Embryonic facial prominence (tissue), 1 donor: Measurements from ENCODE around the gene NXN.
"Not testable (repeated sequence)": the region's sequence is repeated elsewhere in the genome, so short reads cannot be mapped to it uniquely, and the experiment has no call there.

Experiments
- DNase-seq: peaks from one replicate; pipeline ENCODE4 v3.0.0-alpha.2; 2016; ENCODE audit errors: extremely low spot score

The NXN gene

DNA sequence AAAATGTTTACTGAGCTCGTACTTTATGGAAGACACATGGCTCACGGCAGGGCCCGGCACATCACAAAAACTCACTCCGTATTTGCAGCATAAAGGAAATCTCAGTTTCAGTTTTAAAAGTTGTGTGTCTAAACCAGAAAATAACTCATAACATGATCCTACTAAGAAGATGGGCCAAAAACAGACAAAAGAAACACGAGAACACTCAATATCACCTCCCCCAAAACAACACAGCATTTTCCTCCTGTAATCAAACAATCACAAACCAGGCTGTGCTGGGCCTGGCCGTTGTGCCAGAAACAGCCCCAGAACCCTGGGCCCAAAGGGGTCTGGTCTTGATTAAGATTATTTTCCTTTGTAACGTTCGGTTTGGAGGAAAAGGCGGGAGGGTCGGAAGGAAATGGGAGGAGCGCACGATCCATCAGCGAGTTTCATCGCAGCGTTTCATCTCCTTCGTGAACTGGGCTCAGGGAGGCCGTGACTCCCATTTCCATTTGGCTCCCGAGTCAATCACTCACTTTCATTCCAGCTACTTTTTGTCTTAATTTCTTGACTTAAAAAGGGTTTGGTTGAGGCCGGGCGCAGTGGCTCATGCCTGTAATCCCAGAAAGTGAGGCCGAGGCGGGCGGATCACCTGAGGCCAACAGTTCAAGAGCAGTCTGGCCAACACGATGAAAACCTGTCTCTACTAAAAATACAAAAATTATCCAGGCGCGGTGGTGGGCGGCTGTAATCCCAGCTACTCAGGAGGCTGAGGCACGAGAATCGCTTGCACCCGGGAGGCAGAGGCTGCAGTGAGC is 61.4 kb downstream of the NXN start:
- no peak for DNase-seq

DNA sequence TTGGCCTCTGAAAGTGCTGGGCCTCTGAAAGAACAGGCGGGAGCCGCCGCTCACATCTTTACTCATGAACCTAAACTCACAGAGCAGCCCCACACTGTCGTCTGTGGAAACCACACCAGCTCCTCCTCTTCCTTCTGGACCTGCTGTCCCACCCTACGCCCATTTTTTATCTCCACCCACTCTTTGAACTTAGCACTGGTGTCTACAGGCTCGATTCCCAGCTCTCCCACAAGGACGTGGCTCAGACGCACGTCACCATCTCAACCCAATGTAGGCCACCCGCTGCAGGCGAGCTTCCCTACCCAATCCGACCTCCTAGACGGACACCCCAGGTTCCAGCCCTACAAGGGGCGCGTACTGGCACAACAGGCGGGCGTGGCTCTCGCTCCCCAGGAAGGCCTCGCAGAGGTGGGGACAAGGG is 62.2 kb downstream of the NXN start:
- DNase-seq, result no peak

DNA sequence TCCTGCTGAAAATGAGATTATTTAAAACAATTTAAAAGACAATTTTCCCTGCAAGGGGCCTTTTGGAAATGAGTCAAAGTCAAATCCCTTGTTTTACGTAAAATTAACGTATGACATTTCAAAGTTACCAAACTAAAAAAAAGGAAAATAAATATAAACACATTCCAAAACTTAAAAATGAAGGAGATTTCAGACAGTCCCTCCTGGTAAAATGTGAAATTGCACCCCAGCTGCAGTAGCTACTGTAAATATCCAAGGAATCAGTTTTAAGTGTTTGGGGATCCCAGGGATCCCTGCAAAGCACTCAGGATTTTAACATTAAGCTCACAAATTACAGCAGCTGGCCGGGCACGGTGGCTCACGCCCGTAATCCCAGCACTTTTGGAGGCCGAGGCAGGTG is 63.3 kb downstream of the NXN start:
- DNase-seq, result no peak

DNA sequence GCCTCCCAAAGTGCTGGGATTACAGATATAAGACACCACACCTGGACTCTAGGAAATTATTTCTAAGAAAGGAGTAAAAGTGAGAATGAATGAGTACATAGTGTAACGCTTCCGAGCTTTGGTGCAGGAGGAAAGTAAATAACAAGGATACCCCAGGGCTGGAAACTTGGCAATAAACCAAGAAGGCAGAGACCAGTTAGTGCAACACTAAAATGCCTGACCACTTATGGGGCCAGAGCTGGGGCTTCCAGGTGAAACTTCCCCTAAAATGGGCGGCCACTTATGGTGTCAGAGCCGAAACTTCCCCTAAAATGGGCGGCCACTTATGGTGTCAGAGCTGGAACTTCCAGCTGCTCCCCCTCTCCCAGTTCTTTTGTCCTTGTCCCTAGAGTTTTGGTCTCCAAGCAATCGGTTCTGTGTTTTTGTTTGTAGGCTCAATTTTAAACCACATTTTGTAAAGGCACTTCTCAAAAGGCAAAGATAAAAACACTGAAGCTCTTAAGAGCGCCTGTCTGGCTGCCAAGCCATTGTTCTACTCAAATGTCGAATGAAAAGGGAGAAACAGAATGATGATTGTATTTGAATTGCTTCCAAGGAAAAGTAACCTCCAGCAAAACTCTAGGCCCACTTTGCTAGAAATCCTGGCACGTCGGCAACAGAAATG is 63.9 kb downstream of the NXN start:
- peak; percentile 79 for DNase-seq

- DNase-seq, result no peak
These were observed 65.0 kb downstream of the NXN start for GRCh38 chr17:914561-914960.

- DNase-seq, result no peak
These were observed 66.4 kb downstream of the NXN start for GRCh38 chr17:913207-913606.

DNA sequence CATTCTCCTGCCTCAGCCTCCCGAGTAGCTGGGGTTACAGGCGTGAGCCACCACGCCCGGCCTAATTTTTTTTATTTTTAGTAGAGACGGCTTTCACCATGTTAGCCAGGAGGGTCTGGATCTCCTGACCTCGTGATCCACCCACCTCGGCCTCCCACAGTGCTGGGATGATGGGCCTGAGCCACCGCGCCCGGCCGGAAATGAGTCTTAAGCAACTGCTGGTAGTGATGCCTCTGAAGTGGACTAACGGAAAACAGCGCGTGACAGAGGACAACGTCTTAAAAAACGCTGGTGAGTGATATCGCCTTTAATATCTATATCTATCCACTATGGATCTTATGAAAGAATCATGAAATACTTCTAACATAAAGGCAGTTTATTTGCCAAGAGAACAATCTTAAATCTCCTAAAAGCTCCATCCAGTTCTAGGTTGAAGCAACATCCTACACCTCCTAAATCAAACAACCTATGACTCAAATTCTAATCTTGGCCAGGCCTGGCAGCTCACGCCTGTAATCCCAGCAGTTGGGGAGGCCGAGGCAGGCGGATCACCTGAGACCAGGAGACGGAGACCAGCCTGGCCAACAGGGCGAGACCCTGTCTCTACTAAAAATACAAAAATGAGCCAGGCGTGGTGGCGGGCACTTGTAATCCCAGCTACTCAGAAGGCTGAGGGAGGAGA is 69.8 kb downstream of the NXN start:
- DNase-seq, result no peak

GRCh38 chr17:907725-908124 is 71.9 kb downstream of the NXN start:
- no peak for DNase-seq

- DNase-seq, result not testable (repeated sequence)
These were observed 73.9 kb downstream of the NXN start for GRCh38 chr17:905708-906107.

- DNase-seq, result peak; percentile 40
These were observed 75.7 kb downstream of the NXN start for GRCh38 chr17:903691-904481.

DNA sequence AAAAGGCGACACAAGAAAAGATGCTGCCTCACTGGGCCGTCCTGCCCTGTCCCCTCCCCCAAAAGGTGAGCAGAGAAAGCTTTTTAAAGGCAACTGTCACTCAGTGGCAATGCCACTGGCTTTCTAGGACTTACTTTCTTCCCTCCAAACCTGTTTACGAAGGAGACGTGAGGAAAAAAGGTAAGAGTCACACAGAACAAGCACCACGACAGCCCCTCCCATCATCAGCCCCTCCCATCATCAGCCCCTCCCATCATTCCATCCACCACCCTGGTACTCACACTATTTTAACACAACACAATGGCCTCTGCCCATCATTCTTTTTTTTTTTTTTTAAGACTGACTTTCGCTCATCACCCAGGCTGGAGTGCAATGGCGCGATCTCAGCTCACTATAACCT is 77.1 kb downstream of the NXN start:
- DNase-seq, result no peak

DNA sequence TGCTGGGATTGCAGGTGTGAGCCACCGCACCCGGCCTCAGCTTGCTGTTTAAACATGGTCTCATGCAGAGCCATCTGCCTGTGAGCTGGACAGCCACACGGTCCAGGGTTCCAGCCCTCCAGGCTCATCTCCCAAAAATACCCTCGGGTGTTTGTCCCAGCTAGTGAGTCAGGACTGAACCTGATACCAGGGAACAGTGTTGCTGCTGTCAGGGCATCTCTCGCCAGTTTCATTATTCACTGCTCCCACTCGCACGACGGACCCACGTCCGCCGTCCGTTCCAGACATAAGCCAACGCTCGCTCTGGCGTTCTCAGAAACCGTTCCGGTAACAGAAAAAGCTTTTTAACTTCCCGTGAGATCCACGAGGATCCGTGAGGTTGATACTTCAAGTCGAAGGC is 77.6 kb downstream of the NXN start:
- no peak for DNase-seq

DNA sequence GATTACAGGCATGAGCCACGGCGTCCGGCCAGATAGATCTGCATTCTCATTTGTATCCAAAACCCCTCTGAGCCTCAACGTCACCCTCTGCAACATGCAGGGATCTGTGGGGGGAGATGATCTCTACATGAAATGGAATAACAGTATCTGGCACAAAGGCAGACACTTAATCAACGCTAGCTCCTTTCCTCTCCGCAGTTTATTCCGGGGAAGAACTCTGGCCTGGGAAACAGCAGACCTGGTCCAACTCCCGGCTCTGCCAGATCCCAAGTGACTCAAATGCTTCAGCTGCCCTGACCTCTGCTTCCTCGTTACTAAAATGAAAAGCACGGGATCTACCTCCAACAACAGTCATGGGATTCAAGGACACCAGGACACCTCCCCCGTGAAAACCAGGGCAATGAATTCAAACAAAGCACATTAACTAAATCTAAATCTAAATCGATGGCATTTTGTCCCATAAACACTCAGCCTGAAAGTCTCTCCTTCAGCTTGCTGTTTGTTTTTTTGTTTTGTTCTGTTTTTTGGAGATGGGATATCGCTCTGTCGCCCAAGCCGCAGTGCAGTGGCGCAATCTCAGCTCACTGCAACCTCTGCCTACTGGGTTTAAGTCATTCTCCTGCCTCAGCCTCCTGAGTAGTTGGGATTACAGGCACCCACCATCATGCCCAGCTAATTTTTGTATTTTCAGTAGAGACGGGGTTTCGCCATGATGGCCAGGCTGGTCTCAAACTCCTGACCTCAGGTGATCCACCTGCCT is 78.2 kb downstream of the NXN start:
- no peak for DNase-seq

GRCh38 chr17:900336-900934 is 79.1 kb downstream of the NXN start:
- no peak for DNase-seq

- DNase-seq, result no peak
These were observed 81.5 kb downstream of the NXN start for GRCh38 chr17:897970-898619.

DNA sequence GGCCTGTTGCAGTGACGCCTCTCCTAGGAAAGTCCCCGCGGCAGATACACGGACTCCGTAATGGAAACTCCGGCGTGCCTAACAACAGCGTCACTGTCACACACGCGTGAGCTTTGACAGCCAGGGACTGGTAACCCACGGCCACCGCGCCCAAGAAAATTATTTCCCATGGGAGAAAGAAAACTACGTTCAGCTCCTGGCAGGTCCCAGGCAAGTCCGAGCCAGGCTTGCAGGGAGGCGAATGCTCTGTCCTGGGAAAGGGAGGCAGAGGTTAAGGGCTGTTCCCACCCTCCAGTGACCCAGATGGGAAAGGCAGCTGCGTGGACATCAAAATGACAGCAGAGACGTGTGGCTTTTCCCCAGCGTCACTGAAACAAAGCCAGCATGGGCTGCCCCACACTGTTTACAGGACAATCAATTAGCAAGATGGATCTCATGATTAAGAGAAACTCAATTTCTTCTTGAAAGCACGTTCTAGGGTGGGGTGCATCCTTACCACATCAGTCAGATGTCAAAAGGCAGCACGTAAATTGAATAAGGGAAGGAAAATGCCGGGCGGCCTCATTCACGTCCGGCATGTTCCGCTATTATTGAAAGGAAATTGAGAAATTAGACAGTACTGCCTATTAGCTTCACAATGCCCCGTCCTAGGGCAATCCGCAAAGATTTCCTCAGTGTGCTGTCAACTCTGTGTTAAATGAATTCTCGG is 82.5 kb downstream of the NXN start:
- no peak for DNase-seq

DNA sequence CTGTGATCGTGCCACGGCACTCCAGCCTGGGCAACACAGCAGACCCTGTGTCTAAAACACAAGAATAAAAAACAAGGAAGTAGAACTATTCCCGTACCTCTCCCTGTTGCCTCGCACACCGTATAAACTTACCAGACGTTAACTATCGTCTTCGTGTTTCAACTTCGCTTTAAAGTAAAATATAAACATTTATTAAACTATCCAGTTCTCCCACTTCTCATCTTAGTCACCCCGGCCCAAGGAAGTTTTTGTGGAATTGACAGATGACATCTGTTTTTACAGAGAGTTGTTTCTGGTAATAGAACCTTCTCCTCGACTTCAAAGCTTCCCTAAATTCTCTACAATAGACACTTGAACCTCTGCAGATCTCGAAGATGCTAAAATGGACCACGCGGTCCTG is 83.1 kb downstream of the NXN start:
- no peak for DNase-seq

DNA sequence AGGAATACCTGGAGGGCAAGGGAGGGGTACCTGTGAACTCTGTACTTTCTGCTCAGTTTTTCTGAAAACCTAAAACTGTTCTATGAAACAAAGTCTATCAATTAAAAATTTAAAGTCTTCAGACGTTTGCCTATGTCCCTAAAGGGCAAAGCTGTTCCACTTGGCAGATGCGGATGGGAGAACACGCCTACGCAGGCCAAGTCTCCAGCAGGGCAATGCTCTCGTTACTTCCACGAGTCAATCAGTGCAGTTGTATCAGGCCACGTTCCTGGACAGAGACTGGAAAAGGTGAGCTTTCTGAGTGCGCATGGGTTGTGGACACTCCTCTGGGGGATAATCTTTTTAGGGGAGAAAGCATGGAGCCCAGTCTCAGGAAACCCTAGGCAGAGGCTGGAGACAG is 86.6 kb downstream of the NXN start:
- no peak for DNase-seq

- DNase-seq, result no peak
These were observed 90.6 kb downstream of the NXN start for GRCh38 chr17:888998-889441.
